ENCODE data around the gene UBR3.

The UBR3 gene

GRCh38 chr2:170047331-170048065 is 220.2 kb downstream of the UBR3 start:
- no peak for DNase-seq (ENCODE audit: low read depth in 2 of 2)

DNA sequence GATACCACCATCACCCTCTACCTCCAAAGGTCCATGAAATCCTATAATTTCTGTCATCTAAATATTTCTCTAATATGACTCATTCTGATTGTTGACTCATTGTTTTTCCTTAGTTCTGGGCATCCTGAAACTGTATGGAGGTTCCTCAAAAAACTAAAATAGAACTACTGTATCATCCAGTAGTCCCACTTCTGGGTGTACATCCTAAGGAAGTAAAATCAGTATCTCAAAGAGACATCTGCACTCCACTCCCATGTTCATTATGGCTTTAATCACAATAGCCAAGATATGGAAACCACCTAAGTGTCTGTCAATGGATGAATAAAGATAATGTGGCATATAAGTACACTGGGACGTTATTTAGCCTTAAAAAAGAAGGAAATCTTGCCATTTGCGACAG is 224.9 kb downstream of the UBR3 start:
- DNase-seq (ENCODE audit: low read depth in 2 of 2) = no peak

GRCh38 chr2:170054997-170055396 is 227.7 kb downstream of the UBR3 start:
- DNase-seq (ENCODE audit: low read depth in 2 of 2) = no peak

DNA sequence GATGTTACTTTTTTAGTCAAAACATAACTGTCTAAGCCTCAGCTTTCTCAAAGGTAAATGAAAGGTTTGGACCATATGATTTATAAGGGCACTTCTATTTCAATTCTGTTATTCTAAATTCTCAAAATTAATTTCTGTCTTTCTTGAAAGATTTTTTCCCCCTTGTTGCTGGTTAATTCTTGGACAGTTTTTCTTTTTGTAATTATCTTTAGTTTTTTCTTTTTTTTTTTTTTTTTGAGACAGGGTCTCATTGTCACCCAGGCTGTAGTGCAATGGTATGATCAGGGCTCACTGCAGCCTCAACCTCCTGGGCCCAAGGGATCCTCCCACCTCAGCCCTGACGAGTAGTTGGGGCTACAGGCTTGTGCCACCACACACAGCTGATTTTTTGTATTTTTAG is 229.6 kb downstream of the UBR3 start:
- DNase-seq (ENCODE audit: low read depth in 2 of 2) = no peak

GRCh38 chr2:170063456-170064235 is 236.4 kb downstream of the UBR3 start:
- DNase-seq (ENCODE audit: low read depth in 2 of 2) = no peak

DNA sequence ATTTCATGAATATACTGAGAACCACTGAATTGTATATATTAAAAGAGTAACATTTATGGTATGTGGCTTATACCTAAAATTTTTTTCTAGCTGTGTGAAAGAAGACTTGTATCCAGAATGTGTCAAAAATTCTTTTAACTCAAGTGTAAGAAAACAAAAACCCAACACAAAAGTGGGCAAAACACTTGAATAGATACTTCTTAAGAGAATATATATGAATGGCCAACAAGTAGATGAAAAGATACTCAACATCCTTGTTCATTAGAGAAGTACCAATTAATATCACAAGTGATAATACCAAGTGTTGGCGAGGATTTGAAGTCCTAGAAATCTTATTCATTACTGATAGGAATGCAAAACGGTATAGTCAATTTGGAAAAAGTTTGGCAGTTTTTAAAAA is 243.5 kb downstream of the UBR3 start:
- DNase-seq (ENCODE audit: low read depth in 2 of 2) = no peak

DNA sequence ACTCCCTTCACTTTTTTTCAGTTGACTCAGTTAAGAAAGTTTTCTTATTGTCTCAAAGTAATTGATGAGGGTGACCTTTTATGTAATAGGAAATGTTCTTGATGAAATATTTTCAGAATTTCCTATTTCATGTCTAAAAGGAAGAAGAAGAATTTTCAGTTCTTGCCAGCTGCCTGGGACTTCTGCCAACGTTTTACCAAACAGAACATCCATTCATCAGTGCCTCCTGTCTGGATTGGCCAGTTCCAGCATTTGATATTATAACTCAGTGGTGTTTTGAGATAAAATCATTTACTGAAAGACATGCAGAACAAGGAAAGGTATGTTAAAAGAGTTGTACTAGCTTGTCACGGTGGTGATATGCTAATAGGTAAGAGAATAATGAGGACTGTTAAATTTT is 246.0 kb downstream of the UBR3 start:
- DNase-seq (ENCODE audit: low read depth in 2 of 2) = no peak

DNA sequence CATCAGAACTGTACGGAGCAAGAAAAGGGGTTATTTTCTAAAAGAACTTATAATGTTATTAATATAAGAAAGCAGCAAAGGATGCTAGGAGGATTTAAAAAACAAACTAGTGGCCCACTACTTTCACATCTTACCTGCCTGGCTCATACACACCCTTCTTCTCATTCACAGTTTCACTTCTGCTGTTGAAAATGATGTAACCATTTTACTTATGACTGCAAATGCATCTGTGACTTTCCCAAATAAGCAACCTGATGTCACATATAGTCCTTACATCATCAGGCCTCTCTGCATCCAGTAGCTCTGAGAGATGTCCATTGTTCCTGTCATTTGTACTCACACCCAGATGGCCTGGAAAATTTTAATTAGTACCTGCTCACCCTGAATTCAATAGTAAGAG is 248.9 kb downstream of the UBR3 start:
- DNase-seq (ENCODE audit: low read depth in 2 of 2) = no peak

DNA sequence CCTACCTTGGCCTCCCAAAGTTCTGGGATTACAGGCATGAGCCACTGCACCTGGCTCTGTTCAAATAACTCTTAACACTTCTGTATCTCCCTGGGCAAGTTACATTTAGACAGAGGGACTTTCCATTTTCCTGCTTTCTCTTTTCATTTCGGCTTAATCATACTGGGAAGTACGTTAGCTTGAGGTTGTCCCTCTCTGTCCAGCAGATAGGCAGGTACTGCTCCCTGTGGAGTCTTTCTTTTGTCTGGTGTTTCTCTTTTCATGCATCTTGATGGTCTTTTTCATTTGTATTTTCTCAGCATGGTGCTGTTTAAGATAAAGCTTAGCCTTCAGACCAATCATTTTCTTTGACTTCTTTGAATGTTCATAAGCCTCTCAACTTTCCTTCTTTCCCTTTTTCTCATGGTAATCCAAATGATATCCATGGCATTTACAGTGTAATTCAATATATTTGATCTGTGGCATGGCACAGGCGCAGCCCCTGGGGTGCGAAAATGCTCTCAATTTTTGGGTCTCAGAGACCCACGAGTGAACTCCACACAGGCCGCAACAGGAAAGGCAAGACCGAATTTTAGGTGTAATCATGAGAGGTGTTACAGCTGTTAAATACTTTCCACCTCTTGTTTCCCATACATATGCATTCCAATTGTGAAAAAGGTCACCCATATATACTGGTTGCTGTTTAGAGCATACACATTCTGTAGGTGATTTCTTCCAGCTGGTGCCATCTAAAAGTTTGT is 250.7 kb downstream of the UBR3 start:
- DNase-seq (ENCODE audit: low read depth in 2 of 2) = no peak

DNA sequence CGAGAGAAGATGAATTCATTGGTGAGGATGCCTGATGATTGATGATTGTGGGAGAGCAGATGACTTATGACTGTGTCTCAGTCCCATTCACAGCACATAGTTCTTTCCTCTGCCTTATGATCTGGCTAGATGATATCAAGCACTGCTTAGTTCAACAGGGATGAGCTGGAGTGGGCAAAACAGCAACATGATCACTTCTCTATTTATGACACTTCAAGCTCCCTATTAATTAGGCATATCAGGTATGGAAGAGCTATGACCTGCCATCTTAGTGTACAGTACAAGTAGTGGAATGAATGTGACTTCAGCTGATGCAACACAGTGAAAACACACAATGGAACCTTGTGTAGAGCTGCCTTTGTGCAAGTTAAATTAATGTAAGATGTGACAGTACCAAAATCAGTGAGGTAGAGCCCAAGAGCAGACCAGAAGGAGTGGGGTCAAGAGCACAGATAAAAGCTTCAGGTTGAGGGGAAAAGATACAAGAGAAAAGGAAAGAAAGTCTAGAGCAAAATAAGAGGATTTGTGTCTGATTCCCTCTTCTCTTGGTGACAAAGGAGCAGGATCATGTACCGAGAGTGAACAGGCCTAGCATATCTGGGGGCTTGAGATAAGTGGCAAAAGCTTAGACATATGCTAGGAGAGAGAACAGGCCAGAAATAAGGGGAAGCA is 257.7 kb downstream of the UBR3 start:
- DNase-seq (ENCODE audit: low read depth in 2 of 2) = no peak

- DNase-seq (ENCODE audit: low read depth in 2 of 2) = no peak
These were observed 258.9 kb downstream of the UBR3 start for GRCh38 chr2:170086117-170086688.

- DNase-seq (ENCODE audit: low read depth in 2 of 2) = no peak
These were observed 259.6 kb downstream of the UBR3 start for GRCh38 chr2:170086751-170087412.

GRCh38 chr2:170087413-170087793 is 260.1 kb downstream of the UBR3 start:
- no peak for DNase-seq (ENCODE audit: low read depth in 2 of 2)

GRCh38 chr2:170088776-170089175 is 261.5 kb downstream of the UBR3 start:
- no peak for DNase-seq (ENCODE audit: low read depth in 2 of 2)

DNA sequence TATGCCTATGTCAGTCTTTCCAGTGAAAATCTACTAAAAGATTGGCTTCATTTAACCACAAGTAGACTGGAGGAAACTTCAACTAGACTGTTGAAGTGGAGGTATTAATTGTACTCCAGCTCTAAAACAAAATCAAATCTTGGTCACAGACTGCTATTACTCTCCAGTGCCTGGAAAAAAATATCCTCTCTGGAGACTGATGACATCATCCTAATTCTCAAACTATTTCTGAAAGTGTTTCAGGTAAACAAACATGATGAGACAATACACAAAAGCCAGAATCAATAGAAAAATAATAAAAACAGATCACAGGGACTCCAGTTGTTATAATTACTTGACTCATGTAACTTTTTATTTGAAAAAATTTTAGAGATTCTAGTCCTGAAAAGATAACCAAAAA is 263.0 kb downstream of the UBR3 start:
- no peak for DNase-seq (ENCODE audit: low read depth in 2 of 2)

DNA sequence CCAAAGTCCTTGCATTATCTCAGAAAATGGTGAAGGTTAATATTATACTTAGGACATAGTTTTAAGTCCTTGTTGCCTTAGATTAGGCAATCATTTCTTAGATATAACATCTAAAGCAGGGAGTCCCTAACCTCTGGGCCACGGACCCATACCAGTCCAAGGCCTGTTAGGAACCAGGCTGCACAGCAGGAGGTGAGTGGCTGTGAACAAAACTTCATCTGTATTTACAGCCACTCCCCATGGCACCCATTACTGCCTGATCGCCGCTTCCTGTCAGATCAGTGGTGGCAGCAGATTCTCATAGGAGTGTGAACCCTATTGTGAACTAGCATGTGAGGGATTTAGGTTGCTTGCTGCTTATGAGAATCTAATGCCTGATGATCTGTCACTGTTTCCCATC is 264.2 kb downstream of the UBR3 start:
- DNase-seq (ENCODE audit: low read depth in 2 of 2) = no peak

DNA sequence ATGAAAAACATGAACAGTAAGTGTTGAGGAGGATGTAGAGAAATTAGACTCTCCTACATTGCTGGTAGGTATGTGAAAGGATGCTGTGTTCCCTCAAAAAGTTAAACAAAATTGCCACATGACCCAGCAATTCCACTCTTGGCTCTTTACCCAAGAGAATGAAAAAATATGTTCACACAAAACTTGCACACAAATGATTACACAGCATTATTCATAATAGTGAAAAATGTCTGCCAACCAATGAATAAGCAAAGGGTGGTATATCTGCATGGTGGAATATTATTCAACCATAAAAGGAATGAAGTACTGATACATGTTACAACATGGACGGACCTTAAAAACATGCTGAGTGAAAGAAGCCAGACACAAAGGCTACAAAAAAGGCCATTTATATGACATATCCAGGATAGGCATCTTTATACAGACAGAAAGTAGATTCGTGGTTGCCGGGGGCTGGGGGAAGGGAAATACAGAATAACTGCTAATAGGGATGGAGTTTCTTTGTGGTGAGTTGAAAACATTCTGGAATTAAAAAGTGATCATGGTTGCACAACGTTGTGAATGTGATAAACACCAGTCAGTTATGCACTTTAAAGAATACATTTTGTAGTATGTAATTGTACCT is 265.3 kb downstream of the UBR3 start:
- no peak for DNase-seq (ENCODE audit: low read depth in 2 of 2)

GRCh38 chr2:170095380-170095779 is 268.1 kb downstream of the UBR3 start:
- no peak for DNase-seq (ENCODE audit: low read depth in 2 of 2)

GRCh38 chr2:170098626-170099312 is 271.5 kb downstream of the UBR3 start:
- no peak for DNase-seq (ENCODE audit: low read depth in 2 of 2)

DNA sequence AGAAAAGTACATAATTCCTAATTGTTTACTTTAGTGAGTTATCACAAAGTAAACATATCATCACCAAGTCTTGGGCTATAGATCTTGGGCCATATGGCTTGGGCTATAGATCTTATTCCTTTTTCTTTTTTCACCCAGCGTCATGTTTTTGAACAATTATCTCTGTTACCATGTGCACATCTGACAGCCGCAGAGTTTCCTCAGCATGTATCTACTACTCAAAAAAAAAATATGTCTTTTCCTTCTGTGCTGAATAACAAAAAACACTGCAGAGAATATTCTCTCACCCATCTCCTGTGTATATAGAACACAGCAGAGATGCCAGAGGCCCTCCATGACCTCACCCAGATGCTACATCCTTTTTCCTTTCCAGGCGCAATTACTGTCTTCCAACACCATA is 274.5 kb downstream of the UBR3 start:
- no peak for DNase-seq (ENCODE audit: low read depth in 2 of 2)

Data from stimulated activated CD8-positive, alpha-beta memory T cell treated with anti-CD3 and anti-CD28 coated beads, Interleukin-15, amount 100 ng/mL, for 4 hours (primary cell).